NT2/D1 (cell line): ENCODE results near the gene DHX57.

Source experiments
- SUZ12 ChIP-seq: IDR thresholded peaks from 2 replicates; pipeline ENCODE4 v1.6.1; 2011; ENCODE audit not compliant: insufficient read length, insufficient read depth; ENCODE audit errors: extremely low read depth
- YY1 ChIP-seq: IDR thresholded peaks from 2 replicates; pipeline ENCODE4 v1.6.1; 2011; ENCODE audit not compliant: insufficient read length, insufficient read depth

DNA sequence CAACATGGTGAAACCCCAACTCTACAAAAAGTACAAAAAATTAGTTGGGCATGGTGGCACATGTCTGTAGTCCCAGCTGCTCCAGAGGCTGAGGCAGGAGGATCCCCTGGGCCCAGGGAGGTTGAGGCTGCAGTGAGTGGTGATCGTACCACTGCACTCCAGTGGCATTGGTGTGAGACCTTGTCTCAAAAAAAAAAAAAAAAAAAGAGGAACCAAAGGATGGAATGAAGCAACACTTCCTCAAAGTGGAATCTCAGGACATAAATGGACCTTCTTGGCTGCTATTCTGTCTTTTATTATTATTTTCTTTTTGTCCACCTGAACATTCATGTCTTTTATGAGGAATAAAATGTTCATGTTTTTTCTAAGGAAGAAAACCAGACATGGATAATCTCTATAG, 84.0 kb downstream of the DHX57 start:
- TF ChIP-seq SUZ12, result no peak
- TF ChIP-seq YY1, result no peak
